NCI-H345 (cell line): ENCODE results near the gene BOLA1.
"Not testable (repeated sequence)": the region's sequence is repeated elsewhere in the genome, so short reads cannot be mapped to it uniquely, and the experiment has no call there.

Experiments
- DNase-seq: peaks from one replicate; lab custom pipeline; 2025; lab: John Stamatoyannopoulos, UW

Gene BOLA1

DNA sequence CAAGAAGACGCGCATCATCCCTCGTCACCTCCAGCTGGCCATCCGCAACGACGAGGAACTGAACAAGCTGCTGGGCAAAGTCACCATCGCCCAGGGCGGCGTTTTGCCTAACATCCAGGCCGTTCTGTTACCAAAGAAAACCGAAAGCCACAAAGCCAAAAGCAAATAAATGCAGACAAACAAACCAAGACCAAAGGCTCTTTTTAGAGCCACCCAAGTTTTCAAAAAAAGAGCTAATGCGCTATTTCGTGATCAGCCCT lies 12.2 kb upstream of the BOLA1 start:
- not testable (repeated sequence) for DNase-seq

- peak; percentile 100 for DNase-seq
These were observed 11.7 kb upstream of the BOLA1 start for GRCh38 chr1:149887456-149888246.

DNA sequence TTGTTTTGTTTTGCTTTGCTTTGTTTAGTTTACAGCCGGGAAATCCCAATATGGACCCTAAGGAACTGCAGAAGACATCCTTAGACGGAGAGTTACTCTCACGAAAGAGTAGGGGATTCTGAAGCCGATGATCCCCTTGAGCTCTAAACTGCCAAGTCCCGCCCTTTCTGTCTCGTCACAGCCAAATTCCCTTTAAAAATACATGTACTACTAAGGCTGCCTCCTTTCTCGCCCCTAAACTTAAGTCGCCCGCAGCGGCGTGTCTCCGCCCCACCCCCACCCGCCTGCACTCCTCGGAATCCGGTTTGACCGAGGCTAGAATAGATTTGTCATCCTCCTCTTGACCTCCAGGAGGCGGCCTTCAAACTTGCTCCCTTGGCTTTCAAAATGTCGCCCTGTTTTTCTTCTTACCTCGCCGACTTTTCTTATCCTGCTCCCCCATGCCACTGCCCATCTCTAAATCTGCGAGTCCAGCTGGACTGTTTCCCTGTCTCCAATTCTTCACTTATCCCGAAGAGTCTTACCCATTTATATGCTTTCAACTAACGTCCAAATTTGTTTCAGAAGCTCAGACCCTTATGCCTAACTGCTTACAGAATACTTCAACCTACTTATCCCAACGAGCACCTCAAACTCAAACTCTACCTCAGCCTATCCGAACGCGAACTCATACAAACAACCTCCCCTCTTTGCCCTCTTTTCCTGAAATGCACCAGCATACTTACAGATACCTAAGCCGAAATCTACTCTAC lies 10.9 kb upstream of the BOLA1 start:
- peak; percentile 94 for DNase-seq

DNA sequence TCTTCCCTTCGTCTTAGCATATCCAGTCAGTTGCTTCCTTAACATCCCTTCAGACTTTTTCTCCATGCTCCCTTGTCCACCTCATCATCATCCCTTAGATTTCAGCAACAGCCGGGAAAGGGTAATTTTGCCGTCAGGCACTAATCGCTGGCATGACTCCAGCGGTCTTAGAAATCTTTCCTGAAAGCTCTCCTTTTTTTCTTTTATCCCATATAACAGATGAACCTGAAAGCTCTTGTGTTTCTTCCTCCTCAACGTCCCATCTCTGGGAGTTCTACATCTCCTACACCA lies 10.4 kb upstream of the BOLA1 start:
- no peak for DNase-seq

DNA sequence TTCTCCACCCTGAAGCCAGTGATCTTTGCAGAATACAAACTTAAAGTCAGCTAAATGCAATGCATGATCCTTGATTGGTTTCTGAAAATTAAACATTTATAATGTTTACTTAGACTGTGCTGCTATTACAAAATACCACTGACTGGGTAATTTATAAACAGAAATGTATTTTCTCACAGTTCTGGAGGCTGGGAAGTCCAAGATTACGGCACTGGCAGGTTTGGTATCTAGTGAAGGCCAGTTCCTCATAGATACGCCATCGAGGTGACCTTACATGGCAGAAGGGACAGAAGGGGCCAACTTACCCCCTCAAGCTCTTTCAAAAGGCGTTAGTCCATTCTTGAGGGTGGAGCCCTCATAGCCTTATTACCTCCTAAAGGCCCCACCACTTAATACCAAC lies 2.8 kb upstream of the BOLA1 start:
- no peak for DNase-seq

DNA sequence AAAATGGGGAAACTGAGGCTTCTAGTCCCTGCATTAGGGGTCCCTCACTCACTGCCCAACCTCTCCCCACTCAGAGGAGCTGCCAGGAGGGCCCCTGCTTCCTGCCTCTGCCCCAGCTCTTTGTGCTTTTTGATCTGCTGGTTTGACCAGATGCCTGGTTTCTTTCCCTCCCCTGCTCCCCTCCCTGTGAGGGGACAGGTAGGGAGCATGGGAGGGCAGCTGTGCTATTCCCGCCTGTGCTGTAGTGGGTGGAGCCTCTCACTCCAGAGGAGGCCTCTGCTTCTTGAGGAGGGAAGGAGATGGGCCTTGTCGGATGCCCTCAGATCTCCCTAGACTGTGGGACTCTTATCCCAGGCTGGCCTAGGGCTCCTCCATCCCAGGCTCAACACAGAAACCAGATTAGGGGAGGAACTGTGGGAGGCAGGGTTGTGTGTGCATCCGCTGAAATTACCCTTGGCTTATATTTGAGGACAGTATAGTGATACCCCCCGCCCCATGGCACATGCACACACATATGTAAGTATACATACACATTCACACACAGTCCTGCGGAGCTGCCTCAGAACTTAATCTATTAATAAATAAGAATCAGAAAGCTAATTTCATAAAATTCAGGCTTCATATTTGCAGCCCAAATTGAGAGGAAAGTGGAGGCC lies 4.6 kb downstream of the BOLA1 start:
- DNase-seq = no peak

DNA sequence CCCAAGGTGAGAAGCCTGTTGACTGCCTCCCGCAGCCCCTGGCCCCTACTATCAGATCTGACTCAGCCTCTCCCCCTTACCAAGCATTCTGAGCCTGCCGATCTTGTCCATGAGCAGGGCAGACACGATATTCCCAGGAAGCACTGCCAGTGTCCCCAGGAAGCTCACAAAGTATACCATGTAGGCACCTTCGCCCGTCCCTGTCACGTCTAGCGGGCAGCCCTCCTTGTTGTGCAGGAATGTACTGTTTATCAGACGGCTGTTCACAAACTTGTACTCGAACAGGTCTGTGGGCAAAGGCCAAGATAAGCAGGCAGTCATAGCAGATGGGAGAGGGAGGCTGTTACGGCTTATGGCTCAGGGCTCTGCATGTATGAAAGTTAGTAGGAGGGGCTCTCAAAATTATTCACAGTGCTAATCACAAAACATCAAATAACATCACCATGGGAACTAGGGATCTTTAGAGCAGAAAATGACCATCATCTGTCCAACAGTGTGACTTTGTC lies 7.3 kb downstream of the BOLA1 start:
- no peak for DNase-seq

DNA sequence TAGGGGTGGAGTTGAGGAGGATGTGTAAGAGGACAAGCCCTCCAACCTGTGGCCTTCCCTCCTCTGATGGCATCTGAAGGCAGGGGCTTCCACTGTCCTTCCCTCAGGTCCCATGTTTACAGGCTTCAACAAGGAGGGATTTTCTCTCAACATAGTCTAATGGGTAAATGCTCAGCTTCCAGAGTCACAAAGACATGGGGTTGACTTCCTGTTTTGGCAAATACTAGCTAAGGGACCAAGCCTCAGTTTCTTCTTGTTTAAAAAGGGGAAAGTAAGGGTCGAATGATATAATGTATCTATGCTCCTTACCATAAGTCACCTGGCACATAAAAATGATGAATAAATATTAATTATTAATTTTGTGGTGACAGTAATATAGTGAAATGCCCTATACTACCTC lies 15.2 kb downstream of the BOLA1 start:
- DNase-seq = no peak

DNA sequence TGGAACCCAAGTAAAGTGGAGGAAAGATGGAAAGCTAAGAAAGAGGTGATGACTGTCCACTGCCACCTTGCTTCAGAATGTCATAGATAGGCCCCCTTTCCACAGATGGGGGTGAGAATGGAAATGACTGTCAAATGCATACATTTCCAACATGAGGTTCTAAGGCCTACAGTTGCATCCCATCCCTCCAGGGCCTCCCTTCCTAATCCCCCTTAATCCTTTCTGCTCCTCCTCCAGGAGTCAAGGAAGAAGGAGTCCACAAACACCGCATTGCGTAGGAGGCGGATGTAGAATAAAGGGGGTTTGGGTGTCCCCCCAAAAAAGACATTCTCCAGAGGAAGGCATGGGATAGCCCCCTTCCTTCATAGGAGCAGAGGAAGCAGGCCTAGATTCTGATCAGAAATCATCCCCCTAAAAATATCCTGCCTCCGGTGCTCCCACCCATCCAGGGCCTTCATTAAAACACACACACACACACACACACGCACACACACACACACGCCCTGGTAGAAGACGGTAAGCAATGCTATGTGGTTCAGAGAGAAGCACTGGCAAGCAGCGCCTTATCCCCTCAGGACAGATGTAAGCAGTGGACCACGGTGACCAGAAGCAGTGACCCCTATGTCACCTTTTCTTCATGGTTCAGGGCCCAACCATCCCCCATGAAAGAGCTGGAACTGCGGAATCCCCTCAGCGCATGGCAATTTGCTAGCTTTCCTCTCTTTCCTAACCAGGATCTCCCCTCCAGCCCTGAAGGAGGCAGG lies 16.2 kb downstream of the BOLA1 start:
- DNase-seq = no peak

DNA sequence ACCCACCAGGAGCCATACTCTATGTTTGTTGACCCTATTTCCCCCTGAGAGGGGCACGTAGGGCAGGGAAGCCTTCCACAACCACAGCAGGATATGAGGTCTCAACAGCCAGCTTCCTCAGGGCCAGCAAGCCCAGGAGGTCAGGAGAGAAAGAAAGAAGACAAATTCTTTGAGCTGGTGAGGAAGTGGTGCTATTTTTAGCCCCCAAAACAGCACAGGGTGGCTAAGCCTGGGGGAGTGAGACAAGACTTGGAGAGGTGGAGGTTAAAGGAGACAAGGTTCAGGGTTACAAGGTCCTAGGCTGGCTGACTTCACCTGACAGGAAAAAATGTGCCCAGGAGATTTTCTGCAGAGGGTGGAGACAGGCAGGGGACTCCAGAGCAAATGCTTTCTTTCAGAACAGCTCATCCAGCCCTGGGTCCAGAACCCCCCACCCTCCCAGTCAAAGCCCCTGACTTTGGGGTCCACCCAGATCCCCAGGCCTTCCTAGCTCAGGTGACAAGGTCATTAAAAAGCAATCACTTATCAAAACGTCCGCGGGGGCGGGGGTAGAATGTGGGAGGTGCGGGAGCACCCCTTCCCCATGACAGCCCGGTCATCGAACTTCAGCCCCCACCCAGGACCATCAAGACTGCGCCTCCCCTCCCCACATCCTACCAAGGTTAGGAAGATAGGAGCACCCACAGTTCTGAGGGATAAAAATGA lies 17.0 kb downstream of the BOLA1 start:
- DNase-seq = no peak

- DNase-seq = no peak
These were observed 17.5 kb downstream of the BOLA1 start for GRCh38 chr1:149916898-149917252.

DNA sequence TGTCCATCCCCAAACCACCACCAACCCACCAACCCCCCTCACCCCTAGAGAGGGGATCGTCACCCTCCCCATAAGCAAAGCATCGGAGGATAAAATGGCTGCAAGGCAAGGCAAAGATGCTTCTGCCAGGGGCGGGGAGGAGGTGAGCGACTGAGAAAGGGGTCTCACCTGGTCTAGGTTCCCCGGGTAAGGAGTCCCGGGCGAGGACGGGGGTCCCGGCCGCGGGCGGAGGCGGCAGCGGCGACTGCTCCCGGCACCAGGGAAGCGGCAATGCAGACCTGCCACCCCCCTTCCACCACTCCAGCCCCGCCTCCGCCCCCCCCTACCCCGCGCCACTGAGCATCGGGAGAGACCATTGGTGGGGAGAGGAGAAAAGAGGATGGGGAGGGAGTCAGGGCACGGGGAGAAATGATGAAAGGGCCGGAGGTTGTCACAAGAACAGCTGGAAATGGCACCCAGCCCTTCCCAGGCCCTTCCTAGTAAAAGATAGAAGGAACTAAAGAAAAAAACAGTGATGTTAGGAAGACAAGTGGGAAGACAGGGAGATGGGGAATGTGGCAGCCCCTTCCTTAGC lies 18.3 kb downstream of the BOLA1 start, which contains the start of gene SV2A:
Gene SV2A (minus strand): TSS at position 274 of the 574 bp plus-strand sequence. CDS start 4,004 bp downstream, outside the sequence.
- DNase-seq = peak; percentile 93

GRCh38 chr1:149923626-149924025 lies 24.3 kb downstream of the BOLA1 start:
- DNase-seq = no peak

DNA sequence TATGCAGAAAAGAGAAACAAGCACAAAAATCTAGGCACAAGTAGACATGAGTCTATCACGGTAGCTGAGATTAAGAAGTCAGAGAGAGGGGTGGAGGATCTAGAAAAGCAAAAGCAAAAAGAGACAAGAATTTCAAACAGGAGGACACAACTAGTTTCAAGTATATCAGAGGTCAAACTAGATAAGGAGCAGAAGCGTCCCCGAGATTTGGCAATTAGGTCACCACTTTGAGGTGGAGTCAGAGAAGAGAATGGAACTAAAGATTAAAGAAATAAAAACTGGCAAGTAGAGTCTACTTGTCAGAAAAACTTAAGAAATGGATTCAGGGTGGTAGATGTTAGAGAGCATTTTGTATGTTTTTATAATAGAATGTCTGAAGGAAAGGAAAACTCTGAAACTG lies 26.0 kb downstream of the BOLA1 start:
- DNase-seq = no peak

DNA sequence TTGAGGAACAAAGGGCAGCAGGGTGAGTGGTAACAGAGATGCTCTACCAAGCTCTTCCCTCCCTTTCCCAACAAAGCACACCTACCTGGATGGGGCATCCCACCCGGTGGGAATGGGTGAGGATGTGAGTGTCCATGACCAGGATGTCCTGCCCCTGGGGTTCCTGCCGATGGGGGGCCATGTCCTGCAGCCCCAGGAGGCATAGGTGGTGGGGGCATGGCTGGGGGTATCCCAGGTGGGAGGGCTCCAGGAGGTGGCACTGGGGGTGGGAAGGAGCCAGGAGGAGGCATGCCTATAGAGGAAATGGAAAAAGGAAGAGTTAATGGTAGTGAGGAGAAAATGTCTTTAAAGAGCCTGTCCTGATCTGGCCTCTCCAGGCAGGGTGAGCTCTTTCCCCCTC lies 26.4 kb downstream of the BOLA1 start:
- DNase-seq = no peak

DNA sequence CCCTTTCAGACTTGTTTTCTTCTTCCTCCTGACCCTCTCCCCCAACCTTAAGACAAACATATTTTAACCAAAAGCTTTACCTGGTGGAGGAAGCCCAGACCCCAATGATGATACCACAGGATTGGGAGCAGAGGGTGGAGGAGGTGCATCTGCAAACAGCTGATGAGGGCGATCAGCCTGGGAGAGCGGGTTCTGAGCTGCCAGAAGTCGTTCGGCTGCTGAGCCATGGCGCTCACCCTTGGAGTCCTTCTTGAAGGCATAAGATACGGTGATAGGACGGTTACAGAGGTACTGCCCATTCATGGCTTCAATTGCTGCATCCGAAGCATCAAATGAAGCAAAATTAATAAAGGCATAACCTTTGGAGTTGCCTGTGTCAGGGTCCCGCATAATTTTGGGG lies 26.9 kb downstream of the BOLA1 start:
- DNase-seq = no peak

GRCh38 chr1:149927056-149927562 lies 27.7 kb downstream of the BOLA1 start:
- no peak for DNase-seq

GRCh38 chr1:149927563-149928400 lies 28.4 kb downstream of the BOLA1 start, which contains the start of gene SF3B4:
TSS of gene SF3B4 (minus strand) at chr1:149927803. CDS start at chr1:149927759, 44 bp downstream.
- peak; percentile 99 for DNase-seq

DNA sequence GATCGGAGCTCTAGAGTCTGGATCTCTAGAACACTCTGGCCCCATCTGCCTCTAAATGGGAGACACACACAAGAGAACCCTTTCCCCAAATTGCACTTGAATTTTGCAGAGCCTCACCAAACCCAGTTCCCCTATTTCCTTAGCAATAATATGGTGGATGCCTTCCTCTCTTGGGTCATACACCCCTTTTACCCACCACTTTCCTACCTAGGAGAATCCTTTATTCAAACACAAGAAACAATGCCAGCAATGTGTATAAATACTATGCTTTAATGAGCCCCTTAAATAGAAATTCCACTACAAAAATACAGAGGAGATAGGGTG lies 29.0 kb downstream of the BOLA1 start:
- no peak for DNase-seq

DNA sequence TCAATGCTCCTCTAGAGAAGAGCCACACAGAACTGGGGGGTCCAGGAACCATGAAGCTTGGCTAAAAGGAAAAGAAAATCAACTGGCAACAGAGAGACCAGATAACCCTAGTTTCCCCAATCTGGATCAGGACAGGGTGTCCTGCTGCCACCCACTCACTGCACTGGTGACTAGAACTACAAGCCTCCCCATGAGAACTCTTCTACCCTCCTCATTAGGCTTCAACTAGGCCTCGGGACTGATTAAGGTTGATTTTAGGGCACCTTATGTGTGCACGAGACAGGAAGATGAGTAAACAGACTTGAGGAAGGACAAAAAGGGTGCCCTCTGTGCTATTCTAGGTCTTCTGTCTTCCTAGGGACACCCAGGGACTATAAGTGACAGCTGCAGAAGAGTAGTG lies 30.5 kb downstream of the BOLA1 start:
- DNase-seq = no peak
